Measurements from ENCODE around the gene CBX4. TPM values are rescaled to one million over a fixed set of nuclear protein-coding genes. Genes with fewer than 3 reads are reported as not detected.
A peak's percentile ranks its signal among the peaks of the same experiment; 100 is the strongest.

CBX4 gene
- total RNA-seq, 2 experiments from 2014 or later: 50.3 to 57.2 TPM

DNA sequence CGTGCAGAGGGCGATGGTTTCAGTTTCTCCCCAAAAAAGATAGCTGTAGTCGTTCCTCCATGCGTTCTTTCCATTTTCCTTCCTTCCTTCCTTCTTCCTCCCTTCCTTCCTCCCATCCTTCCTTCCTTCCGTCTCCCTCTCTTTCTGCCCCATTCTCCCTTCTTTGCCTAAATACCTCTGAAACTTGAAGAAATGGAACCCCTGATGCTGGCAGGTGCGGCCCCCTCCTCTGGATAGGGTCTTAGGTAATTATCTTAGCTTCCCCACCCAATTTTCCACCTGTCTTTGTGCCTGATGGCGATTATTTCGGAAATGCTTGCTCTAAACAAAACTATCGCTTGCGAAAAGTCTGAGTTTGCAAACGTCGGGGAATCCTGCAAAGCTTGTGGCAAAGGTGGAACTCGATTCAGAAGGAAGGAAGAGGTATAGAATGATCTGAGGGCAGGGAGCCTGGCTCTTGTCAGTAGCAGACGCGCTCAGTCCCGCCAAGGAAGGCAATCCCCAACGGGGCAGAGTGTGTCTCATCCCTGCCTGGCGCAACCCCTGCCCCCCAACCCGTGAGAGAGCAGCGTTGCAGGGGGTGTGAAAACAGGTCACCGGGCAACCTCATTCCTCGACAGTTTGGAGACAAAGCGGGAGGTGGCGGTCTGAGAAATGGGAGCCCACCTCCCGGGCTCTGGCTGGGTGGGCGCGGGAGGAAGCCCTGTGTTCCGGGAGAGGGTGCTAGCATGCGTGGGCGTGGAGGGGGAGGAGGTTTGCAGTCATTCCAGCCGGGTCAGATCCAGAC is 39.5 kb downstream of the CBX4 start:
- POLR2A ChIA-PET: no interaction called here
- ATAC-seq (no peak), DNase-seq (no peak)
- H3K9me3 Mint-ChIP-seq (ENCODE audit: insufficient read depth): no peaks in the 10 kb centered on the region
- CTCF ChIA-PET: interaction anchor here (0.7 to 2.2 kb wide), 6 partner anchors 9 to 53 kb away, joined by 3 to 10 read pairs (median 4); partner anchors contain the start of gene CBX4
- peaks cover 52% of the 10 kb centered on the region for H3K4me1 Mint-ChIP-seq (ENCODE audit: low read depth)
- H3K36me3 Mint-ChIP-seq (ENCODE audit: low read depth): peaks cover 11% of the 10 kb centered on the region
- H3K27ac Mint-ChIP-seq: peak overlapping the region; percentile 57
- peak overlapping the region; percentile 36 for H3K4me3 Mint-ChIP-seq
- peaks cover 48% of the 10 kb centered on the region for H3K27me3 Mint-ChIP-seq (ENCODE audit: low read depth)

DNA sequence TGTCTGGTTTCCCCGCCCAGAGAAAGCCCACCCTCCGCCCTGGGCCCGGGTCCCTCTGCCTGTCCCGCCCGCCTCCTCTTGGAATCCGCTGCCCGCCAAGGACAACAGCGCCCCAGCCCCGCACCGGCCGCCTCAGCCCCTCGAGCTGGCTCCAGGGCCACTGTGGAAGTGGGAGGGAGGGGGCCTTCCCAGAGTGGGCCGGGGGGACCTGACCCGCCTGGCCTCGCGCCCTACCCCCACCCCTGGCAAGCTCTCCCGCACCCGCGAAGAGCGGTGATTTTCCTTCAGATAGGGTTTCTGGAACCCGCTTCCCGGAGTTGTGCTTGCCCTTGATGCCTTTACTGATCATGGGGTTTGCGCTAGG is 40.1 kb downstream of the CBX4 start:
- POLR2A ChIA-PET: interaction anchor here (1.3 kb wide), 1 partner anchor 40 kb away, joined by 5 read pairs; the partner anchor contains the start of gene CBX4
- CTCF ChIA-PET: interaction anchor here (0.7 to 2.2 kb wide), 6 partner anchors 9 to 53 kb away, joined by 3 to 10 read pairs (median 3); partner anchors contain the start of gene CBX4
- H3K4me3 Mint-ChIP-seq: peak overlapping the region; percentile 36

GRCh38 chr17:79798299-79799173 is 40.7 kb downstream of the CBX4 start:
- ChIA-PET POLR2A (interaction anchor here (0.7 to 1.3 kb wide), 2 partner anchors 41 to 49 kb away, joined by 3 to 5 read pairs; partner anchors contain the start of gene CBX4), CTCF (interaction anchor here (0.9 to 2.2 kb wide), 4 partner anchors 12 to 52 kb away, joined by 3 to 10 read pairs (median 3); partner anchors contain the start of gene CBX4)
- H3K27ac Mint-ChIP-seq: peak overlapping the region; percentile 62
- H3K9me3 Mint-ChIP-seq (ENCODE audit: insufficient read depth): no peaks in the 10 kb centered on the region
- H3K4me1 Mint-ChIP-seq (ENCODE audit: low read depth): peaks cover 47% of the 10 kb centered on the region
- H3K4me3 Mint-ChIP-seq: peak overlapping the region; percentile 43
- ATAC-seq: no peak
- H3K27me3 Mint-ChIP-seq (ENCODE audit: low read depth): peaks cover 43% of the 10 kb centered on the region
- DNase-seq: no peak
- H3K36me3 Mint-ChIP-seq (ENCODE audit: low read depth): peaks cover 14% of the 10 kb centered on the region

More for the DNA sequence above, 40.1 kb downstream of the CBX4 start:
- Mint-ChIP-seq H3K27ac (no peak overlapping the region), H3K27me3 (ENCODE audit: low read depth) (peaks cover 43% of the 10 kb centered on the region), H3K4me1 (ENCODE audit: low read depth) (peaks cover 47% of the 10 kb centered on the region), H3K36me3 (ENCODE audit: low read depth) (peaks cover 11% of the 10 kb centered on the region), H3K9me3 (ENCODE audit: insufficient read depth) (no peaks in the 10 kb centered on the region)
- no peak for DNase-seq
- no peak for ATAC-seq

GRCh38 chr17:79797492-79798298 is 41.5 kb downstream of the CBX4 start:
- DNase-seq (no peak), ATAC-seq (peak; percentile 22)
- Mint-ChIP-seq H3K27ac (no peak overlapping the region), H3K4me1 (ENCODE audit: low read depth) (peaks cover 42% of the 10 kb centered on the region), H3K4me3 (no peak overlapping the region), H3K9me3 (ENCODE audit: insufficient read depth) (no peaks in the 10 kb centered on the region), H3K36me3 (ENCODE audit: low read depth) (peaks cover 14% of the 10 kb centered on the region), H3K27me3 (ENCODE audit: low read depth) (peaks cover 42% of the 10 kb centered on the region)
- CTCF ChIA-PET: interaction anchor here (0.7 to 2.2 kb wide), 17 partner anchors 11 to 211 kb away, joined by 3 to 10 read pairs (median 4); partner anchors contain the start of gene CBX4
- POLR2A ChIA-PET: interaction anchor here (0.7 to 2.8 kb wide), 7 partner anchors 8 to 48 kb away, joined by 3 to 19 read pairs (median 3); partner anchors contain the start of gene CBX4

GRCh38 chr17:79796763-79797491 is 42.3 kb downstream of the CBX4 start, which contains the start of gene CBX8:
CBX8 (minus strand) TSS chr17:79797077; CDS start chr17:79796998, 79 bp downstream.
- Mint-ChIP-seq H3K4me1 (ENCODE audit: low read depth) (peaks cover 41% of the 10 kb centered on the region), H3K27me3 (ENCODE audit: low read depth) (peaks cover 44% of the 10 kb centered on the region), H3K36me3 (ENCODE audit: low read depth) (peaks cover 14% of the 10 kb centered on the region), H3K9me3 (ENCODE audit: insufficient read depth) (no peaks in the 10 kb centered on the region), H3K4me3 (peak within 1 kb of the TSS; percentile 84), H3K27ac (peak within 1 kb of the TSS; percentile 88)
- DNase-seq (peak; percentile 100), ATAC-seq (peak; percentile 91)
- CTCF ChIA-PET: interaction anchor here (0.6 to 1.7 kb wide), 16 partner anchors 9 to 212 kb away, joined by 3 to 8 read pairs (median 4); partner anchors contain the start of gene CBX4
- POLR2A ChIA-PET: interaction anchor here (0.6 to 2.8 kb wide), 6 partner anchors 9 to 43 kb away, joined by 3 to 19 read pairs (median 3); partner anchors contain the start of gene CBX4

- peak overlapping the region; percentile 72 for H3K27ac Mint-ChIP-seq
- ChIA-PET CTCF (interaction anchor here (0.6 to 1.7 kb wide), 17 partner anchors 10 to 212 kb away, joined by 3 to 8 read pairs (median 4); partner anchors contain the start of gene CBX4), POLR2A (interaction anchor here (0.6 to 2.8 kb wide), 6 partner anchors 9 to 43 kb away, joined by 3 to 19 read pairs (median 3); partner anchors contain the start of gene CBX4)
- ATAC-seq (no peak), DNase-seq (no peak)
- H3K36me3 Mint-ChIP-seq (ENCODE audit: low read depth): peaks cover 14% of the 10 kb centered on the region
- H3K9me3 Mint-ChIP-seq (ENCODE audit: insufficient read depth): no peaks in the 10 kb centered on the region
- peak overlapping the region; percentile 84 for H3K4me3 Mint-ChIP-seq
- H3K4me1 Mint-ChIP-seq (ENCODE audit: low read depth): peaks cover 36% of the 10 kb centered on the region
- H3K27me3 Mint-ChIP-seq (ENCODE audit: low read depth): peaks cover 41% of the 10 kb centered on the region
Measured at GRCh38 chr17:79796444-79796762, 42.8 kb downstream of the CBX4 start.

GRCh38 chr17:79795795-79796443 is 43.3 kb downstream of the CBX4 start:
- Mint-ChIP-seq H3K4me3 (peak overlapping the region; percentile 84), H3K4me1 (ENCODE audit: low read depth) (peaks cover 39% of the 10 kb centered on the region), H3K27ac (peak overlapping the region; percentile 72), H3K9me3 (ENCODE audit: insufficient read depth) (no peaks in the 10 kb centered on the region), H3K36me3 (ENCODE audit: low read depth) (peaks cover 14% of the 10 kb centered on the region), H3K27me3 (ENCODE audit: low read depth) (peaks cover 43% of the 10 kb centered on the region)
- no peak for ATAC-seq
- POLR2A ChIA-PET: interaction anchor here (1.3 to 2.8 kb wide), 3 partner anchors 15 to 201 kb away, joined by 3 to 19 read pairs (median 6); partner anchors contain the start of gene CBX4
- DNase-seq: no peak
- CTCF ChIA-PET: interaction anchor here (0.6 to 1.7 kb wide), 9 partner anchors 12 to 202 kb away, joined by 3 to 8 read pairs (median 5); partner anchors contain the start of gene CBX4

- no peak for DNase-seq
- POLR2A ChIA-PET: interaction anchor here (0.7 to 2.8 kb wide), 5 partner anchors 23 to 202 kb away, joined by 3 to 19 read pairs (median 3); partner anchors contain the start of gene CBX4
- H3K36me3 Mint-ChIP-seq (ENCODE audit: low read depth): peaks cover 14% of the 10 kb centered on the region
Measured at GRCh38 chr17:79794659-79795511, 44.4 kb downstream of the CBX4 start.

GRCh38 chr17:79793924-79794304 is 45.3 kb downstream of the CBX4 start:
- H3K27me3 Mint-ChIP-seq (ENCODE audit: low read depth): peaks cover 37% of the 10 kb centered on the region
- ChIA-PET POLR2A (interaction anchor here (1.2 kb wide), 1 partner anchor 43 kb away, joined by 3 read pairs; no protein-coding TSS in a partner anchor), CTCF (interaction anchor here (1.3 kb wide), 1 partner anchor 48 kb away, joined by 5 read pairs; no protein-coding TSS in a partner anchor)
- no peaks in the 10 kb centered on the region for H3K9me3 Mint-ChIP-seq (ENCODE audit: insufficient read depth)
- H3K27ac Mint-ChIP-seq: no peak overlapping the region
- no peak for DNase-seq
- no peak for ATAC-seq
- H3K4me3 Mint-ChIP-seq: no peak overlapping the region
- H3K36me3 Mint-ChIP-seq (ENCODE audit: low read depth): peaks cover 11% of the 10 kb centered on the region
- H3K4me1 Mint-ChIP-seq (ENCODE audit: low read depth): peaks cover 29% of the 10 kb centered on the region

More at GRCh38 chr17:79794659-79795511, 44.4 kb downstream of the CBX4 start:
- no peaks in the 10 kb centered on the region for H3K9me3 Mint-ChIP-seq (ENCODE audit: insufficient read depth)
- H3K4me1 Mint-ChIP-seq (ENCODE audit: low read depth): peaks cover 37% of the 10 kb centered on the region
- no peak for ATAC-seq
- CTCF ChIA-PET: interaction anchor here (1.1 to 1.2 kb wide), 2 partner anchors 13 to 31 kb away, joined by 3 read pairs; no protein-coding TSS in a partner anchor
- H3K27me3 Mint-ChIP-seq (ENCODE audit: low read depth): peaks cover 41% of the 10 kb centered on the region
- no peak overlapping the region for H3K27ac Mint-ChIP-seq
- H3K4me3 Mint-ChIP-seq: no peak overlapping the region
